Left lobe of liver (tissue), 2 donors: ENCODE data around the gene RYR3. TPM values are rescaled to one million over a fixed set of nuclear protein-coding genes. Genes with fewer than 3 reads are reported as not detected.

Source experiments
- ATAC-seq: fragments of 200-7000 bp; cut with Tn5 transposase; one replicate; pipeline ENCODE4 v1.9.1; 2020; ENCODE audit warnings: mild to moderate bottlenecking, moderate library complexity
- DNase-seq: peaks from one replicate; pipeline ENCODE4 v3.0.0-alpha.2; 2020; ENCODE audit warnings: low spot score
- total RNA-seq: library from RNA; stranded (reverse); gene quantifications from one replicate; pipeline ENCODE4 v1.2.1, GENCODE V29; 2021
- donor health status: DM: no; HTN: no; CAD: no; lungs with moderate emphysema.
- donor health status: DM: no; HTN: yes; CAD: no.

Gene RYR3
- total RNA-seq, 1 donor from 2014 or later, result not detected

DNA sequence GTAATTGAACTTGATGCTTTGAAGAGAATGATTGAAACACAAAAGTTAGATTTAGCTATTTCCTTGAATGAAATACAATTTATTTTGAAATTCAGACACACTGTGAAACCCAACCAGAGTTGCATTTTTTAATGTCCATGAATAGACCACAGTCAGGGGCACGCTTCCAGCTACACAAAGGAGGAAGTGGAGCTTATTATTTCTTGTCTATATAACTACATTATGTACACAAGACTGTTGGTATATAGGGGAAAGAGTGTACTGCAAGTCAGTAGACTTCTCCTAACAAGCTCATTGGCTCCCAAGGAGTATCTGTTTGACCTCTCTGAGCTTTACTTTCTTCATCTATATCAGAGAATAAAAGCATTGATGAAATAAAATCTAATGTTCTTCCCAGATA is 326.2 kb downstream of the RYR3 start:
- DNase-seq (no peak), ATAC-seq (no peak)

DNA sequence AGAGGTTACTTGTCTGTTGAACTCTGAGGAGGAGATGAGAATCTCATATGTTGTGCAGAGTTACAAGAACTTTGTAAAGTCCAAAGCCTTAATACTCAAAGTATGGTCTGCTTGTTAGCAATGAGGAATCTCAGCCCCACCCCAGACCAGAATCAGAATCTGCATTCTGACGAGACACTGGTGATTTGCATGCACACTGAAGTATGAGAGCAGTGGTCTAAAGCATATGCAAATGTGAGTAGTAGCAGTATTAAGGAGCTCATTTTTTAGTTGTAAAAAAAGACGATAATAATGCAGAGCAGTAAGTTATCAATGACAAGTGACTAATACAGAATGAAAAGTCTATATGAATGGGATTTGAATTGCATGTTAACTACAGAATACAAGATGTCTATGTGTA is 327.7 kb downstream of the RYR3 start:
- DNase-seq, result no peak

DNA sequence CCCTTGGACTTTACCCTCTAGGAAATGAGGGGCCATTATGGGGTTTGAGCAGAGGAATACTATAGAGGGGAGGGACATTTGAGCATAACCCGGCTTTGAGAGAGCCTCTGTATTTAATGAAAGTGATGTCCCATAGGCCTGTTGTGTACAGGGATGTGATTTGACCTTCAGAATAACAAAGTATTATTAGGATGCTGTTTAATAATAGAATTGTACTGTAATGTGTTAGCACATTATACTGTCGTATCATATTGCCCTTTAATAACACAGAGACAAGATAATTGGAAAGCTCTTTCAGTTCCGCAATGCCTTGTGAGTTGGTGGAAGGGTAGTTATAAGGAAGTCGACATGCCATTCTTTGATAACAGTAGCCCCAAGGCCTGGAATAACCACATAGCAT is 328.3 kb downstream of the RYR3 start:
- no peak for DNase-seq
- ATAC-seq, result no peak

More for the DNA sequence above, 327.7 kb downstream of the RYR3 start:
- no peak for ATAC-seq

DNA sequence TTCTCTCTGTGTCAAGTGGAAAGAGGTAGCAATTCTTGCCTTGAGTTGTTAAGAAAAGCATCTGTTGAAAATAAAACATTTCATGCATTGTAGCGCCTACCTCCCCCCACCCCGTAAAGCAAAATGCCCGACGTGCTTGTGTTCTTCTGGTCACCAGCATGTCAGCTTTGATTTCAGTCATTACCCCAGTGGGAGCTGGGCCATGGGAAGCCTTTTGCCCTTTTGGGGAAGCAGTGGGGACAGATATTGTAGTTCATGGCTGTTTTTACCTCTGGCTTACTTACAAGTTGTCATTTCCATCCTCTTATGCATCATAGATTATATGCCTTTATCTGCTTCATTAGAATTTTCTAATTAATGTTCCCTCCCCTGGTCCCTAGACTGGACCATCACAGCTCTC is 328.7 kb downstream of the RYR3 start:
- ATAC-seq (no peak), DNase-seq (no peak)

DNA sequence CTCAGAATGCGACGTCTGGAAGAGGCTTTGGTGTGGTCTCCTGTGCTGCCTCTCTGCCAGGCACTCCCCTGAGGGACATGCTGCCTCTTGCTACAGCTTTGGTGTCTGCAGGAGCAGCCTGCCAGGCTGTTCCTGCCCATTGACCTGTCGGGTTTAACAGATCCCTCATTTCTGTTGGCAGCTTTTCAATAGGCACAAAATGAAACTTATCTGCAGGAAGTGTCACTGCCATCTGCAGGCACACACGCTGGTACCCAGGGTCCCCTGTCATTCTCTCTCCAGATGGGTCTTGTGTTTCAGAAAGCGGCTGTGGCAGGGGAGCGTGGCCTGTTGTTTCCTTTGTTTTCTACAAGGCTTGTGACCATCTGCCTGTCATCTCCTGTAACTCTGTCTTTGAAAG is 329.2 kb downstream of the RYR3 start:
- DNase-seq, result no peak
- peak; percentile 43 for ATAC-seq

DNA sequence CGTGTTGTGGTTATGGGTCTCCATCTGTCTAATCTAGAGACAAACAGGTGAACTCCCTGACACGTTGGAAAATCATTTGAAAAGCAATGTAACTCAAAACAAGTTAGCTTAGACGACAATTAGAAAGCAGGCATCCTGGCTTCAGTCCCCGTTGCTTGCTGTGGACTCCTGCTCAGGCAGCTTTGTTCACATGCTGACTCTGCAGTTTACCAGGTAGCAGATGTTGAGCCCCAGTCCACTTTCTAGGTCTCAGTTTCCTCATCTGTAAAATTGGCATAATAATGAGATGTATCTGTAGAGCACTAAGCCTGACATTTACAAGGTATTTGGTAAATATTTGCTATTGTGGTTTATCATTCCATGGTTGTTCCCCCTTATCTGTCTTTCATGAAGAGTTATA is 330.3 kb downstream of the RYR3 start:
- DNase-seq (no peak), ATAC-seq (no peak)

- no peak for ATAC-seq
Measured at GRCh38 chr15:33644304-33644703, 333.5 kb downstream of the RYR3 start.

GRCh38 chr15:33646744-33647143 is 336.0 kb downstream of the RYR3 start:
- DNase-seq (no peak), ATAC-seq (no peak)

More at GRCh38 chr15:33644304-33644703, 333.5 kb downstream of the RYR3 start:
- DNase-seq, result no peak

GRCh38 chr15:33649217-33649933 is 338.6 kb downstream of the RYR3 start:
- ATAC-seq, result no peak
- no peak for DNase-seq

DNA sequence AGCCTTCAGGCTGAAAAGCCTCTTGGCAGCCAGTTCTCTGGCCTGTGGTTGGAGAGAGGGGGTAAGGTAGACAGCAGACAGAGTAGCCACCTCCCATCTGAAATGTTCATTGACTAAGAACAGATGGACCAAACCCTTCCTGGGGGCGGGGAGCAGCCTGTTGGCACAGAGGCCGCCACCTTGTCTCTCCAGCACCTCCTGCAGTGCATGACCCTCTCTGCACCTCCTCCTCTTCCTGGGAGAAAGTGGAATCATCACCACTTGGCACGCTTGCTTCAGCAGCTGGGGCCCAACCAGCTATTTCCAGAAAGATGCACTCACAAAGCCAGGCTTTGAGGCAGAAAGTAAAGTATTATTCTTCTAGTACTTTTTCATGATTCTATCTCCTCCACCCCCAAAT is 344.1 kb downstream of the RYR3 start:
- DNase-seq (no peak), ATAC-seq (no peak)

DNA sequence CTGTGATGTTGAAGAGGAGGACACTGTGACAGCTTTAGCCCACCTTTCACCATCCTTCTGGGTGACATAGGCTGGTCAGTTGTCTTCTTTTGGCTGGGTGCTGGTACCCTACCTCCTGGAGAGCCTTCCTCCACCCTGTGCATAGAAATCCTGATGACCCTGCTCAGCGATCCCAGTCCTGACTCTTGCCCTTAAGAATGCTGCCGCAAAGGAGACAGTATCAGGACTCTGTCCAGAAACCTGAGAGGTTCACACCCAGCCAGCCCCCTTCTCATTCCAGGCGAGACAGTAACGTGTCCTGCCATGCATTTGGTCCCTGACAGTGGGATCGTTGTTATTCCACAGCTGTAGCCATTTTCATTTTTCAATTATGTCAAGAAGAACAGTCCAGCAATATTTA is 344.7 kb downstream of the RYR3 start:
- ATAC-seq (no peak), DNase-seq (no peak)

GRCh38 chr15:33656168-33656567 is 345.4 kb downstream of the RYR3 start:
- ATAC-seq, result no peak
- no peak for DNase-seq

DNA sequence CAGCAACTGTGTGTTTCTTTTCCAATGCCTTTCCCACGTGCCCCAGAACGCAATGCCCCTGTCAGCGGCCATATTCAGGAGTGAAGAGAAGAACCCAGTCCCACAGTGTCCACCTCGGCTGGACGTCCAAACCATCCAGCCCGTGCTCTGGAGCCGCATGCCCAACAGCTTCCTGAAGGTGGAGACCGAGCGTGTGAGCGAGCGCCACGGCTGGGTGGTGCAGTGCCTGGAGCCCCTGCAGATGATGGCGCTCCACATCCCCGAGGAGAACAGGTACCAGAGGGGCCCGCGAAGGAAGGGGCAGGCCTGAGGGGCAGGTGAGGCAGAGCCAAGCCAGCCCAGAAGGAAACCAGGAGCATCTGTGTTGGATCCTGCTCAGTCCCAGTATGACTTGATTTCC is 349.4 kb downstream of the RYR3 start:
- ATAC-seq (no peak), DNase-seq (no peak)

DNA sequence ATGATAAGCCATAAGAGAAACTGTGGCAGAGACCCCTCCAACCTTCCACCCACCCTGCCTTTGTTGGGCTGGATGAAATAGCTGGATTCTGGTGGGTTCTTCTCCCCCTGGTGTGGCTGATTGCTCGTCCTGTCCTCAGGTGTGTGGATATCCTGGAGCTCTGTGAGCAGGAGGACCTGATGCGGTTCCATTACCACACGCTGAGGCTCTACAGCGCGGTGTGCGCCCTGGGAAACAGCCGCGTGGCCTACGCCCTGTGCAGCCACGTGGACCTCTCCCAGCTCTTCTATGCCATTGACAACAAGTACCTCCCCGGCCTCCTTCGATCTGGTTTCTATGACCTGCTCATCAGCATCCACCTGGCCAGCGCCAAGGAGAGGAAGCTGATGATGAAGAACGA is 351.2 kb downstream of the RYR3 start:
- ATAC-seq (no peak), DNase-seq (no peak)

DNA sequence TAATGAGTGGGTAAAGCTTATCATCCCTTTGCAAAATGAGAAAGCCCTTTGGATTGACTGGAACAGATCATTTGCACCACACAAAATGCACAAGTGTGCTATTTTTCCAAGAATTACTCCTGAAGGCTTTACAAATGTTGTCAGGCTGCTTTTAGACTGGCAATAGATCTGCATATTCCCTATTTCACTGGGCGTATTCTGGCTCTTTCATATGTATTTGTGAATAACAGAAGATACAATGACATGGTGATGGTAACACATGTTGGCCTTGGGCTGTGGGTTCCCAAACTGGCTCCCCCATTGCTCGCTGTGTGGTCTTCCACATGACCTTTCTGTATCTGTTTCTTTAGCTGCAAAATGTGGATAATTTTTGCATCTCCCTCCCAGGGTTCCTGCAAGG is 354.2 kb downstream of the RYR3 start:
- no peak for ATAC-seq
- no peak for DNase-seq

GRCh38 chr15:33670567-33670966 is 359.8 kb downstream of the RYR3 start:
- no peak for DNase-seq
- no peak for ATAC-seq

- no peak for DNase-seq
- no peak for ATAC-seq
Measured at GRCh38 chr15:33671456-33671855, 360.7 kb downstream of the RYR3 start.

DNA sequence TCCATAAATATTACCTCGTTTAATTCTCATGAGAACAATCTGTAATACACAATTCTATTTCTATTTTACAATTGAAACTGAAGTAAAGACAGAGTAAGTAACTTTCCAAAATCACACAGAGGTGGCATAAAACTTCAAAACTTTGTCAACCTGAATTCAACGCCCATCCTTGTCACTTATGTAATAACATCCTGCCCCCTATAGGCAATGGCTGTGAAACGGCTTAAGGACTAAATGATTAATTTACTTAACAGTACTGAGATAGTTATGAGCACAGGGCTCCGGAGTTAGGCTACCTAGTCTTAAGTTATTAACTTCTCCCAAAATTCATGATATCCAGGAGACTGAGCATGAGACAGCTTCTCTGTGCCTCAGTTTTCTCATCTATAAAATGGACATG is 364.5 kb downstream of the RYR3 start:
- no peak for DNase-seq
- peak; percentile 26 for ATAC-seq

GRCh38 chr15:33677238-33677830 is 366.6 kb downstream of the RYR3 start:
- DNase-seq (no peak), ATAC-seq (no peak)

- no peak for ATAC-seq
Measured at GRCh38 chr15:33678176-33678575, 367.4 kb downstream of the RYR3 start.

DNA sequence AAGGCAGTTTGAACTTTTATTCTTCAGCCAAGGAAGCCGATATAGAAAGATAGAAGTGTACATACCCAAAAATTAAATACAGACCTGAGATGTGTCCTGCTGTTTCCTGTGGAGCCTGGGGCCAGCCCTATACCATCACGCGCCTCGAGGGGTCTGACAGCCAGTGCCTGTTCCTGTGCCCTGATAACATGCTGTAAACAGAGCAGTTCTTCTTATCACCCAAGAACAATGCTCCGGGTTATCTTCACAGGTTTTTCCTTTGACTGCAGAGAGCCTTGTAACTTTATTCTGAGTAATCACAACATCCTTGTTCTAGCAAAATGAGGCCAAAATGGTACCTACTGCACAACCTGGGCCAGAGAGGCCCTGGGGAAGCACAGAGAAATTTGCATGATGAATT is 367.8 kb downstream of the RYR3 start:
- peak; percentile 29 for ATAC-seq
- no peak for DNase-seq

More at GRCh38 chr15:33678176-33678575, 367.4 kb downstream of the RYR3 start:
- no peak for DNase-seq

GRCh38 chr15:33679061-33679460 is 368.3 kb downstream of the RYR3 start:
- no peak for DNase-seq
- ATAC-seq, result no peak

- ATAC-seq (no peak), DNase-seq (no peak)
Measured at GRCh38 chr15:33680336-33680735, 369.6 kb downstream of the RYR3 start.
